ENCODE measurements around the gene SUFU. TPM values are rescaled to one million over a fixed set of nuclear protein-coding genes. Genes with fewer than 3 reads are reported as not detected.

Gene SUFU
- total RNA-seq, 1 experiment from 2014 or later: 4.6 TPM

- no peak for DNase-seq (ENCODE audit: low read depth)
Observed at GRCh38 chr10:102552533-102552932, 48.8 kb downstream of the SUFU start.

- DNase-seq (ENCODE audit: low read depth): no peak
Observed at GRCh38 chr10:102553771-102554170, 50.0 kb downstream of the SUFU start.

- no peak for DNase-seq (ENCODE audit: low read depth)
Observed at GRCh38 chr10:102554531-102554930, 50.8 kb downstream of the SUFU start.

- peak; percentile 44 for DNase-seq (ENCODE audit: low read depth)
Observed at GRCh38 chr10:102555781-102556328, 52.1 kb downstream of the SUFU start.

GRCh38 chr10:102557569-102557968, 53.8 kb downstream of the SUFU start:
- no peak for DNase-seq (ENCODE audit: low read depth)

- DNase-seq (ENCODE audit: low read depth): no peak
Observed at GRCh38 chr10:102559764-102560163, 56.0 kb downstream of the SUFU start.

GRCh38 chr10:102564209-102564834, 60.5 kb downstream of the SUFU start:
- DNase-seq (ENCODE audit: low read depth): no peak

- no peak for DNase-seq (ENCODE audit: low read depth)
Observed at GRCh38 chr10:102565793-102566192, 62.0 kb downstream of the SUFU start.

GRCh38 chr10:102578782-102579181, 75.0 kb downstream of the SUFU start:
- DNase-seq (ENCODE audit: low read depth): no peak

GRCh38 chr10:102579328-102579727, 75.6 kb downstream of the SUFU start:
- no peak for DNase-seq (ENCODE audit: low read depth)

- no peak for DNase-seq (ENCODE audit: low read depth)
Observed at GRCh38 chr10:102580230-102580629, 76.5 kb downstream of the SUFU start.

GRCh38 chr10:102581401-102581800, 77.6 kb downstream of the SUFU start:
- no peak for DNase-seq (ENCODE audit: low read depth)

- no peak for DNase-seq (ENCODE audit: low read depth)
Observed at GRCh38 chr10:102581981-102582580, 78.3 kb downstream of the SUFU start.

GRCh38 chr10:102583435-102584417, 80.0 kb downstream of the SUFU start:
- DNase-seq (ENCODE audit: low read depth): peak; percentile 80

GRCh38 chr10:102585026-102585425, 81.3 kb downstream of the SUFU start:
- DNase-seq (ENCODE audit: low read depth): no peak

- DNase-seq (ENCODE audit: low read depth): no peak
Observed at GRCh38 chr10:102586858-102587257, 83.1 kb downstream of the SUFU start.

- no peak for DNase-seq (ENCODE audit: low read depth)
Observed at GRCh38 chr10:102588875-102589274, 85.1 kb downstream of the SUFU start.

GRCh38 chr10:102593074-102593803, 89.5 kb downstream of the SUFU start:
- peak; percentile 88 for DNase-seq (ENCODE audit: low read depth)

GRCh38 chr10:102593804-102594079, 90.0 kb downstream of the SUFU start:
- DNase-seq (ENCODE audit: low read depth): no peak

- DNase-seq (ENCODE audit: low read depth): no peak
Observed at GRCh38 chr10:102595293-102595692, 91.5 kb downstream of the SUFU start.

- no peak for DNase-seq (ENCODE audit: low read depth)
Observed at GRCh38 chr10:102595897-102596296, 92.1 kb downstream of the SUFU start.

GRCh38 chr10:102596506-102596971, 92.8 kb downstream of the SUFU start:
- peak; percentile 68 for DNase-seq (ENCODE audit: low read depth)
